Colon (tissue), 2 donors: ENCODE measurements around the gene RNF40.

Source experiments
- FAIRE-seq: peaks from 2 replicates; lab custom pipeline; 2012; peaks lifted over from hg19 to GRCh38; lab: Jason Lieb, UNC
- donor health status: control.
- donor health status: control.

RNF40 gene

DNA sequence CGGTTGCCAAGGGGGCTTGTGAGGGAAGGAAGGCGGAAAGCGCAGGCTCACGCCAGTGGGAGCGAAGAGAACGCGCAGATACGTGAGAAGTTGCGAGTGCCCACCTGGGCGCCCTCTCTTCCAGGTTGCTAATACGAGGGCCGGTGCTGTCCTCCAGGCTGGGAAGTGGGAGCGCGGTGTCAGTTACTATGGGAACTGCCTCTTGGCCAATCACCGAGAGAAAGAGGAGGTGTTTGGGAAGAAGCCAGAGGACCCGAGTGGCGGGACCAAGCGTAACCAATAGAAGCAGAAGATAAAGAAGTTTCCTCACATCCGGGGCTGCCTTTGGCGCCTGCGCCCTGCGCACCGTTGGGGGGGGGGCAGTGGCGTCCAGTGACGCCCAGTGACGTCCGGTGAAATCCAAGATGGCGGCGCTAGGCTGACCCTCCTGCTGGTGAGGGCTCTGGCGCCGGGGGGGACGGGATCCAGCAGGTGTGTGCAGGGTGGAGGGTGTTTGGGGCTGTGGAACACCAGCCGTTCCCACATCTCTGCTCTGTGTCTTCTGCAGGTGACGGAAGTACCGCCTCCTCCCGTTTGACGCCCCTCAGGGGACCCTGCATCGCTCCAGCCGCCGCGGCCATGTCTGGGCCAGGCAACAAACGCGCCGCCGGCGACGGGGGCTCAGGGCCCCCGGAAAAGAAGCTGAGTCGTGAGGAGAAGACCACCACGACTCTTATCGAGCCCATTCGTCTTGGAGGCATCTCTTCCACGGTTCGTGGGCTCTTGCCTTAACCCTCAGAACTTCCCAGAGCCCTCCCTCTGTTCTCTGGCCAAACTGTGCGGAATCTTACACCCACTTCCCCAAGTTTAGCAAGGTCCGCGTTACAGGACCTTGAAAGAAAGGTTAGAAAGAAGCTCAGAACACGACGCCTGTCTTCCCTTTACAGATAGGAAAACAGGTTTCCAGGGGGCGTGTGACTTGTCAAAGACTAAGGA lies at the start of gene RNF40, which contains the start of gene CFAP119:
Gene RNF40, plus strand, starts transcription at position 395 of the 975 bp plus-strand sequence. Its CDS starts 224 bp downstream, at position 619.
Gene CFAP119, minus strand, starts transcription at position 135 of the 975 bp plus-strand sequence. CDS start 314 bp downstream, outside the sequence.
- no peak for FAIRE-seq

DNA sequence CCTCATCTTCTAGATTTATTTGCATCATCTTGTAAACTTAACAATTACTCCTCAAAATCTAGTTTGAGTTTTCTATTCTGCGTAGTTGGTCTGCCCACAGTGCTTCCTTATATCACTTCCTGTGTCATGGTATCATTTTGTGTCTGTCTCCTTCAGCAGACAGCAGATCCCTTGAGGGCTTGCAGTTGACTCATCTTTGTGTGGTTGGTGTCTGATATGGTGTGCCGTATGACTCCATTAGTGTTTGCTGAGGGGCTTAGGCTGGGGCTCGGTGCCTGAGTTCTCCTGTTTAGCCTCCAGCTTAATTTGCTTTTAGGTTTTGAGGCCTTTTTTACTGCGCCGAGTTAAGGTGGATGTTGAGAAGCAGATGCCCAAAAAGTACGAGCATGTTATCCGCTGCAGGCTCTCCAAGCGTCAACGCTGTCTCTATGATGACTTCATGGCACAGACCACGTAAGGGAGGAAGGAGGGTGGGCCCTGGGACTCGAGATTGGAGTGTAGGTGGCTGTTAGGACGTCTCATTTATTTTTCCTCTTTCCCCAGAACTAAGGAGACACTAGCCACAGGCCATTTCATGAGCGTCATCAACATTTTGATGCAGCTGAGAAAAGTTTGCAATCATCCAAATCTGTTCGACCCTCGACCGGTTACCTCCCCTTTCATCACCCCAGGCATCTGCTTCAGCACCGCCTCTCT lies 46.2 kb upstream of the RNF40 start:
- no peak for FAIRE-seq

- FAIRE-seq = no peak
These were observed 42.0 kb upstream of the RNF40 start for GRCh38 chr16:30720086-30720485.

- FAIRE-seq = no peak
These were observed 41.4 kb upstream of the RNF40 start for GRCh38 chr16:30720694-30721093.

DNA sequence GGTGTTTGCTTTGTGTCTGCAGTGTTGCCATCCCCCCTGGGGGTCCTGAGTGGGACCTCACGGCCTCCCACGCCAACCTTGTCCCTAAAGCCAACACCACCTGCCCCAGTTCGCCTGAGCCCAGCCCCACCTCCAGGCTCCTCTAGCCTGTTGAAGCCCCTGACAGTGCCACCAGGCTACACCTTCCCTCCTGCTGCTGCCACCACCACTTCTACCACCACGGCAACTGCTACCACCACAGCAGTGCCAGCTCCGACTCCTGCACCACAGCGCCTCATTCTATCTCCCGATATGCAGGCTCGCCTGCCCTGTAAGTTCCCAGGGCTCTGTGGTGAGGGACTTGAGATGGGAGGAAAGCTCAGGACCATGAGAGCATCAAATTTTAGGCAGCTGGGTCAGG lies 41.0 kb upstream of the RNF40 start:
- FAIRE-seq = no peak

DNA sequence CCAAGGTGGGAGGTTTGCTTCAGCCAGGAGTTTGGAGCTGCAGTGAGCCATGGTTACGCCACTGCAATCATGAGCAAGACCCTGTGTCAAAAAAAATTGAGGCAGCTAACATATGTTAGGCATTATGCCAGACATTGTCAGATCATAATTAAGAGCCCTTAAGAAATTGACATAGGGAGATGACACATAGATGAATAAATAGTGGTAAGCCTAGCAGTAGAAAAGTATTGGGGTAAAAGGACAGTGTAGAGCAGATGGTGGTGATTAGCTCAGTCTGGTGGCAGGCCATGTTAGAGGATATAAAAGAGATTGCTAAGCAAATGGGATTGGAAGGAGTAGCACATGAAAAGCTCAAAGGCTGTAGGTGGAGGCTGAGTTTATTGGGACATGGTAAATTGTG lies 40.5 kb upstream of the RNF40 start:
- FAIRE-seq = no peak

DNA sequence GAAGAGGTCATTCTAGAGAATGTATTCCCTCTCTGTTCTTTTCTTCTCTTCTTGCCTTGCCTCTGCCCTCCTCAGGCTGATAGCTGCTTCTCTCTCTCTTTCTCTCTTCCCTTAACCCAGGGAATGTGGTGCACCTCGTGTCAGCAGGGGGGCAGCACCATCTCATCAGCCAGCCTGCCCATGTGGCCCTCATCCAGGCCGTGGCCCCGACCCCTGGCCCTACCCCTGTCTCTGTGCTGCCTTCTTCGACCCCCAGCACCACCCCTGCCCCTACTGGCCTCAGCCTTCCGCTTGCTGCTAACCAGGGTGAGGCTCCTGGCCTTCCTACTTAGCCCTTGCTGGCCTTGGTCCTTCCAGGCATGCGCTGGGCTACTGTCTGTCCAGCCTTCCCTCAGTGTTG lies 39.7 kb upstream of the RNF40 start:
- FAIRE-seq = no peak

- no peak for FAIRE-seq
These were observed 39.2 kb upstream of the RNF40 start for GRCh38 chr16:30722916-30723315.

GRCh38 chr16:30723725-30724355 lies 38.3 kb upstream of the RNF40 start:
- no peak for FAIRE-seq

DNA sequence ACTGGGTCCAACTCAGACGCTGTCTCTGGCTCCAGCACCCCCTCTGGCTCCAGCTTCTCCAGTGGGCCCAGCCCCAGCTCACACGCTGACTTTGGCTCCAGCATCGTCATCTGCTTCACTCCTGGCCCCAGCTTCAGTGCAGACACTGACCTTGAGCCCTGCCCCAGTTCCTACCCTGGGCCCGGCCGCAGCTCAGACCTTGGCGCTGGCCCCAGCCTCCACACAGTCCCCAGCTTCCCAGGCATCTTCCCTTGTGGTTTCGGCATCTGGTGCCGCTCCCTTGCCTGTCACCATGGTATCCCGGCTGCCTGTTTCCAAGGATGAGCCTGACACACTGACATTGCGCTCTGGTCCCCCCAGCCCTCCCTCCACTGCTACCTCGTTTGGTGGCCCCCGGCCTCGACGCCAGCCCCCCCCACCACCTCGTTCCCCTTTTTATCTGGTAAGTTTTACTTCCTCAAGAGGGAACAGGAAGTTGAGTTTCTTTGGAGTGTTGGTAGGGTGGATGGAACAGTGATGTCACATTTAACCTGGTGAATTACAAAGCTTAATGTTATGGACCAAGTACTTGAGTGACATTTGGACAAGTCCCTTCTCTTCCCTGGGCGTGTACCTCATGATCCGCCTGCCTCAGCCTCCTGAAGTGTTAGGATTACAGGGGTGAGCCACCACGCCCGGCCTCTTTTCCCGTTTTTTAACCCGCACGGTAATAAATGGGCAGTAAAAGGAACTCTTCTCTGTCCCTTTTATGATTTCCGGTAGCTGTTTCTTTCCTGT lies 37.3 kb upstream of the RNF40 start:
- no peak for FAIRE-seq

- no peak for FAIRE-seq
These were observed 36.7 kb upstream of the RNF40 start for GRCh38 chr16:30725418-30725792.

DNA sequence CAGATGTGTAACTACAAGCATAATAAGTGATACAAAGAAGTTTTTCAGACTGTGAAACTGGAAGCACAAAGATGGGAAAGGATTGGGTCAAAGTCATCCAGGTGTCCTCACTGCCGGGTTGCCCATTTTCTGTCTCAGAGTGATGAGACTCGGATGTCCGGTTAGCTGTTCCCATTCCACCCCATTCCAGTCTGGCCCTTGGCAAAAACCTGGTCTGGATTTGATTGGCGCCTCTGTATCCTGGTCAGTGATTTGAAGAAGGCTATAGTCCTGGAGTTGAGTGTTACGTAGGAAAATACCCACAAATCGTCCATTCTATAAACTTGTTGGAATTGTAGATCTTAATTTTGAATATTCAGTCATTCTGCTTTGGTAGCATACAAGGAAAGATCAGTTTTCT lies 33.8 kb upstream of the RNF40 start:
- FAIRE-seq = no peak

DNA sequence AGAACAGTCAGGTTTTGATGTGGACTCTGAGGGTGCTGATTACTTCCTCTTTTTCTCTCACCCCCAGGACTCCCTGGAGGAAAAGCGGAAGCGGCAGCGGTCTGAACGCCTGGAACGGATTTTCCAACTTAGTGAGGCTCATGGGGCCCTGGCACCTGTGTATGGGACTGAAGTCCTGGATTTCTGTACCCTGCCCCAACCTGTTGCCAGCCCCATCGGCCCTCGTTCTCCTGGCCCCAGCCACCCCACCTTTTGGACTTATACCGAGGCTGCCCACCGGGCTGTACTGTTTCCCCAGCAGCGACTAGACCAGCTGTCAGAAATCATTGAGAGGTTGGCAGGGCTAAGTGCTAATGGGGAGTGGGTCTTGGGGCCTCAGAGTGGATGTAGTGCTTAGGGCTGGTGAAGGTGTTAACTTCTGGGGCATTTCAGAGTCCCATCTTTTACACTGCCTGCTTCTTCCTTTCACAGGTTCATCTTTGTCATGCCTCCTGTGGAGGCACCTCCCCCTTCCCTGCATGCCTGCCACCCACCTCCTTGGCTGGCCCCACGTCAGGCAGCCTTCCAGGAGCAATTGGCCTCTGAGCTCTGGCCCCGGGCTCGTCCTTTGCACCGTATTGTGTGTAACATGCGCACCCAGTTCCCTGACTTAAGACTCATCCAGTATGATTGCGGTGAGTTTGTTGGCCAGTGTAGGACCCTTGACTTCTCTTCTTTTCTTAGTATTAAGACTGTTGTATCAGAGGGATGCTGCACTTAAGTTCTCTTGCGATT lies 33.0 kb upstream of the RNF40 start:
- no peak for FAIRE-seq

GRCh38 chr16:30731411-30731810 lies 30.7 kb upstream of the RNF40 start:
- FAIRE-seq = no peak

DNA sequence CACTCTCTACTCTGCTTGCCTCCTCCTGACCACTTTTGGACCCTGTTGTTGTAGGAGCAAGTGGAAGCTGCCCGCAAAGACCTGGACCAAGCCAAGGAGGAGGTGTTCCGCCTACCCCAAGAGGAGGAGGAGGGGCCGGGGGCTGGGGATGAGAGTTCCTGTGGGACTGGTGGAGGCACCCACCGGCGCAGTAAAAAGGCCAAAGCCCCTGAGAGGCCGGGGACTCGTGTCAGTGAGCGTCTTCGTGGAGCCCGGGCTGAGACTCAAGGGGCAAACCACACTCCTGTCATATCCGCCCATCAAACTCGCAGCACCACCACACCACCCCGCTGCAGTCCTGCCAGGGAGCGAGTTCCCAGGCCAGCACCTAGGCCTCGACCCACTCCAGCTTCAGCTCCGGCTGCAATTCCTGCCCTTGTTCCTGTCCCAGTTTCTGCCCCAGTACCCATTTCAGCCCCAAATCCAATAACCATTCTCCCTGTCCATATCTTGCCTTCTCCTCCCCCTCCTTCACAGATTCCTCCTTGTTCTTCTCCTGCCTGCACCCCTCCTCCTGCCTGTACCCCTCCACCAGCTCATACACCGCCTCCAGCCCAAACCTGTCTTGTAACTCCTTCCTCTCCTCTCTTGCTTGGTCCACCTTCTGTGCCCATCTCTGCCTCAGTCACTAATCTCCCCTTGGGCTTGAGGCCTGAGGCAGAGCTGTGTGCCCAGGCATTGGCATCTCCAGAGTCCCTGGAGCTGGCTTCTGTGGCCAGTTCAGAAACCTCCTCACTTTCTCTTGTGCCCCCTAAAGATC lies 24.9 kb upstream of the RNF40 start:
- FAIRE-seq = no peak

GRCh38 chr16:30737794-30738648 lies 24.1 kb upstream of the RNF40 start:
- FAIRE-seq = no peak

DNA sequence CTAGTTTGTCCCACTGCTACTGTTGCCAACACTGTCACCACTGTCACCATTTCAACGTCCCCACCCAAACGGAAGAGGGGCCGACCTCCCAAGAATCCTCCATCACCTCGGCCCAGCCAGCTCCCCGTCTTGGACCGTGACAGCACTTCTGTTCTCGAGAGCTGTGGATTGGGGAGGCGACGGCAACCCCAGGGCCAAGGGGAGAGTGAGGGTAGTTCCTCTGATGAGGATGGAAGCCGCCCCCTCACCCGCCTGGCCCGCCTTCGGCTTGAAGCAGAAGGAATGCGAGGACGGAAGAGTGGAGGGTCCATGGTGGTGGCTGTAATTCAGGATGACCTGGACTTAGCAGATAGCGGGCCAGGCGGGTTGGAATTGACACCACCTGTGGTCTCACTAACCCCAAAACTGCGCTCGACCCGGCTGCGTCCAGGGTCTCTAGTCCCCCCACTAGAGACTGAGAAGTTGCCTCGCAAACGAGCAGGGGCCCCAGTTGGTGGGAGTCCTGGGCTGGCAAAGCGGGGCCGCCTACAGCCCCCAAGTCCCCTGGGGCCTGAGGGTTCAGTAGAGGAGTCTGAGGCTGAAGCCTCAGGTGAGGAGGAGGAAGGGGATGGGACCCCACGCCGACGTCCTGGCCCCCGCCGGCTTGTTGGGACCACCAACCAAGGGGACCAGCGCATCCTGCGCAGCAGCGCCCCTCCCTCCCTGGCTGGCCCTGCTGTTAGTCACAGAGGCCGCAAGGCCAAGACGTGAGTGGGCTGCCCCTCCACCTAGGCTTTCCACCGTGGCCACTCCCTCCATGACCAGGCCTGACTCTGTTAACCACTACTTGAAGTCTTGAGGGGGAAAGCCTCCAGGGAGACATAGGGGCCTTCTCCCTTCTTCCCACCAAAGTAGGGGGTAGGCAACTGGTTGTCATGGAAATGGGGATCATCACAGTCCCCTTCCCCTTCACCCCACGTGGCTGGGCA lies 22.9 kb upstream of the RNF40 start:
- no peak for FAIRE-seq
